B cell (primary cell): ENCODE results near the gene RBMS3. TPM values are rescaled to one million over a fixed set of nuclear protein-coding genes. Genes with fewer than 3 reads are reported as not detected.

ENCODE experiments used
- ATAC-seq: fragments of 200-7000 bp; cut with Tn5 transposase; one replicate; pipeline ENCODE4 v1.10.0; 2021; ENCODE audit warnings: low read depth, mild to moderate bottlenecking, moderate number of reproducible peaks, moderate library complexity
- CTCF ChIA-PET: fragments of 350-600 bp; sonication (Branson Sonifier 250); formaldehyde crosslinking; loops from one replicate; lab custom pipeline; 2021; ENCODE audit warnings: antibody characterized with exemption, inconsistent platforms; lab: Charles Lee
- POLR2A ChIA-PET: fragments of 350-600 bp; sonication (Branson Sonifier 250); formaldehyde crosslinking; loops from one replicate; lab custom pipeline; 2021; ENCODE audit warnings: antibody characterized with exemption; lab: Charles Lee
- DNase-seq: peaks from one replicate; pipeline ENCODE4 v3.0.0; 2013
- H2AFZ ChIP-seq: 2 replicates; pipeline ENCODE4 v1.6.1; 2012; ENCODE audit warnings: mild to moderate bottlenecking, low read depth, low read length; ENCODE audit not compliant: insufficient read depth, poor library complexity, severe bottlenecking
- H3K27ac ChIP-seq, 2 donors: 1 replicate in 1 of 2; 2 replicates in 1 of 2; pipeline ENCODE4 v1.5.1; 2012 to 2013; ENCODE audit warnings: low read length in 2 of 2, mild to moderate bottlenecking in 2 of 2, moderate library complexity in 1 of 2
- H3K27me3 ChIP-seq, 4 experiments: fragments of 200-600 bp in 1 of 4; sonication (generic) in 1 of 4; replicated peaks in 1 of 4; 1 replicate in 2 of 4; 2 replicates in 2 of 4; pipeline versions ENCODE4 v1.6.1 to v1.7.0; 2013 to 2016; ENCODE audit warnings: low read length in 3 of 4, mild to moderate bottlenecking in 2 of 4, mixed read lengths in 1 of 4, moderate library complexity in 1 of 4; ENCODE audit not compliant: insufficient read depth in 4 of 4, control insufficient read depth in 3 of 4; ENCODE audit errors: control extremely low read depth in 1 of 4
- H3K36me3 ChIP-seq, 2 experiments: replicated peaks in 1 of 2; 1 replicate in 1 of 2; 2 replicates in 1 of 2; pipeline versions ENCODE4 v1.6.1 to v1.7.1; 2013; ENCODE audit warnings: low read length in 1 of 2; ENCODE audit not compliant: insufficient read depth in 2 of 2, control insufficient read depth in 1 of 2; ENCODE audit errors: control extremely low read depth in 1 of 2, extremely low read depth in 1 of 2
- H3K4me1 ChIP-seq, 2 donors: fragments of 200-600 bp in 1 of 2; sonication (generic) in 1 of 2; 1 replicate in 1 of 2; 2 replicates in 1 of 2; pipeline versions ENCODE4 v1.5.1 to v1.6.1; 2013 to 2017; ENCODE audit warnings: low read length in 2 of 2; ENCODE audit not compliant: control insufficient read depth in 2 of 2, insufficient read depth in 2 of 2
- H3K4me2 ChIP-seq: replicated peaks from 2 replicates; pipeline ENCODE3; 2012; ENCODE audit warnings: mild to moderate bottlenecking, low read depth, low read length; ENCODE audit not compliant: poor library complexity, severe bottlenecking
- H3K4me3 ChIP-seq, 5 experiments: fragments of 200-600 bp in 1 of 5; sonication (generic) in 1 of 5; 1 replicate in 3 of 5; 2 replicates in 2 of 5; pipeline versions ENCODE4 v1.5.1 to v1.7.0; 2011 to 2016; ENCODE audit warnings: low read length in 4 of 5, mild to moderate bottlenecking in 4 of 5, low read depth in 2 of 5, control low read depth in 1 of 5, moderate library complexity in 1 of 5; ENCODE audit not compliant: insufficient read depth in 1 of 5; ENCODE audit errors: control extremely low read depth in 1 of 5, extremely low read depth in 1 of 5
- H3K79me2 ChIP-seq: fragments of 200-600 bp; sonication (generic); one replicate; pipeline ENCODE4 v1.6.0; 2016; ENCODE audit warnings: low read length; ENCODE audit not compliant: control insufficient read depth, insufficient read depth
- H3K9ac ChIP-seq: fragments of 200-600 bp; sonication (generic); 2 replicates; pipeline ENCODE4 v1.6.1; 2017; ENCODE audit warnings: mild to moderate bottlenecking, low read length, moderate library complexity
- H3K9me3 ChIP-seq, 3 donors: one replicate each; pipeline versions ENCODE4 v1.6.1 to v1.7.1; 2013; ENCODE audit warnings: low read length in 2 of 3; ENCODE audit not compliant: control insufficient read depth in 2 of 3, insufficient read depth in 1 of 3; ENCODE audit errors: control extremely low read depth in 1 of 3
- H4K20me1 ChIP-seq: 2 replicates; pipeline ENCODE4 v1.6.0; 2012; ENCODE audit warnings: mild to moderate bottlenecking, low read length; ENCODE audit not compliant: insufficient read depth, control insufficient read depth, poor library complexity, severe bottlenecking
- H3K27ac Mint-ChIP-seq: one replicate; pipeline ENCODE4 v1.8.0; 2021; ENCODE audit warnings: mixed read lengths
- H3K27me3 Mint-ChIP-seq: one replicate; pipeline ENCODE4 v1.8.0; 2021; ENCODE audit warnings: mixed read lengths
- H3K4me1 Mint-ChIP-seq: one replicate; pipeline ENCODE4 v1.8.0; 2021; ENCODE audit warnings: mixed read lengths
- H3K4me3 Mint-ChIP-seq: one replicate; pipeline ENCODE4 v1.8.0; 2021; ENCODE audit warnings: mixed read lengths
- H3K9me3 Mint-ChIP-seq: one replicate; pipeline ENCODE4 v1.8.0; 2022; ENCODE audit warnings: mixed read lengths; ENCODE audit not compliant: insufficient read depth
- EZH2 ChIP-seq: IDR thresholded peaks from 2 replicates; pipeline ENCODE4 v1.6.1; 2012; ENCODE audit warnings: borderline replicate concordance, low read depth, mild to moderate bottlenecking, moderate library complexity, low read length; ENCODE audit not compliant: insufficient read depth, poor library complexity, severe bottlenecking
- WGBS: methylation state at CpG from one replicate; pipeline ENCODE4 v1.1.5; 2013; ENCODE audit warnings: missing lambda C conversion rate; ENCODE audit not compliant: insufficient coverage; 5-methylcytosine and 5-hydroxymethylcytosine counted together
- intact Hi-C: fragments of 100-400 bp; cut with micrococcal nuclease; formaldehyde crosslinking; loops from one replicate; pipeline ENCODE4 v1.10.0; 2022
- polyA plus RNA-seq: library from polyadenylated mRNA; depleted of rRNA; stranded (reverse); fragments of >200 nt; gene quantifications from 2 replicates; pipeline ENCODE4 v1.2.3, GENCODE V29; 2012
- total RNA-seq, 2 donors: library from RNA; stranded (reverse); fragments of 120-200 nt in 1 of 2; gene quantifications; 1 replicate in 1 of 2; 2 replicates in 1 of 2; pipeline versions ENCODE4 v1.2.3 to v1.2.4, GENCODE V29; 2013 to 2022
- TF ChIP-seq, protein P1 (sequence below): fragments of 200-600 bp; IDR thresholded peaks from one replicate; pipeline ENCODE4 v1.8.0; 2022; ENCODE audit warnings: antibody characterized with exemption, mild to moderate bottlenecking

RBMS3 gene
- total and polyA plus RNA-seq, 2 donors (not counting 1 experiment from before 2014, with no cell fraction given): not detected

DNA sequence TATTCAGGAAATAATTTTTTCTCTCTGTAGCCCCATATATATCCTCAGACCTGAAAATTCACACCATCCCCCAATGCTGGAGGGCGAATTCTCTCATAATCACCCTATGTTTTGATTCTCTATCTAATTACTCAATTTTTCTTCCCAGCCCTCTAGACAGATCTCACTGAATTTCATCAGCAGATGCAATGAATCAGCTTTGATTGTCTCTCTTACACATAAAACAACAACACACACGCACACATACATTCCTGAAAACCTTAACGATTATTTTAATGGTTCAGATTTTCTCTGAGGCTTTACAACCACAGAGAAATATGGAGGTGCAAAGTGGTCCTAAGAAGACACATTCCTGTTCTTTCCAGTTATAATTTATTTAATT is 11.1 kb downstream of the RBMS3 start:
- no peaks in the 10 kb centered on the region for H4K20me1 ChIP-seq
- 71% methylated on average over 1 of the region's 3 CpGs for WGBS
- H3K4me3 ChIP-seq: no peak overlapping the region
- H3K79me2 ChIP-seq: no peaks in the 10 kb centered on the region
- H3K9ac ChIP-seq: no peak overlapping the region
- TF ChIP-seq, protein P1, sequence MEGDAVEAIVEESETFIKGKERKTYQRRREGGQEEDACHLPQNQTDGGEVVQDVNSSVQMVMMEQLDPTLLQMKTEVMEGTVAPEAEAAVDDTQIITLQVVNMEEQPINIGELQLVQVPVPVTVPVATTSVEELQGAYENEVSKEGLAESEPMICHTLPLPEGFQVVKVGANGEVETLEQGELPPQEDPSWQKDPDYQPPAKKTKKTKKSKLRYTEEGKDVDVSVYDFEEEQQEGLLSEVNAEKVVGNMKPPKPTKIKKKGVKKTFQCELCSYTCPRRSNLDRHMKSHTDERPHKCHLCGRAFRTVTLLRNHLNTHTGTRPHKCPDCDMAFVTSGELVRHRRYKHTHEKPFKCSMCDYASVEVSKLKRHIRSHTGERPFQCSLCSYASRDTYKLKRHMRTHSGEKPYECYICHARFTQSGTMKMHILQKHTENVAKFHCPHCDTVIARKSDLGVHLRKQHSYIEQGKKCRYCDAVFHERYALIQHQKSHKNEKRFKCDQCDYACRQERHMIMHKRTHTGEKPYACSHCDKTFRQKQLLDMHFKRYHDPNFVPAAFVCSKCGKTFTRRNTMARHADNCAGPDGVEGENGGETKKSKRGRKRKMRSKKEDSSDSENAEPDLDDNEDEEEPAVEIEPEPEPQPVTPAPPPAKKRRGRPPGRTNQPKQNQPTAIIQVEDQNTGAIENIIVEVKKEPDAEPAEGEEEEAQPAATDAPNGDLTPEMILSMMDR: no peak
- TF ChIP-seq EZH2: no peak
- CTCF ChIA-PET: no interaction called here
- Mint-ChIP-seq H3K4me3 (no peak overlapping the region), H3K9me3 (no peaks in the 10 kb centered on the region), H3K27me3 (no peaks in the 10 kb centered on the region), H3K4me1 (no peaks in the 10 kb centered on the region), H3K27ac (no peak overlapping the region)
- H3K4me2 ChIP-seq: no peak overlapping the region
- H3K36me3 ChIP-seq: no peaks in the 10 kb centered on the region
- H3K27ac ChIP-seq: no peak overlapping the region
- POLR2A ChIA-PET: no interaction called here
- no peaks in the 10 kb centered on the region for H3K27me3 ChIP-seq
- no peaks in the 10 kb centered on the region for H3K9me3 ChIP-seq
- H2AFZ ChIP-seq: no peak overlapping the region
- DNase-seq: no peak
- ATAC-seq: no peak
- no peaks in the 10 kb centered on the region for H3K4me1 ChIP-seq
- intact Hi-C loops: no loop called here

DNA sequence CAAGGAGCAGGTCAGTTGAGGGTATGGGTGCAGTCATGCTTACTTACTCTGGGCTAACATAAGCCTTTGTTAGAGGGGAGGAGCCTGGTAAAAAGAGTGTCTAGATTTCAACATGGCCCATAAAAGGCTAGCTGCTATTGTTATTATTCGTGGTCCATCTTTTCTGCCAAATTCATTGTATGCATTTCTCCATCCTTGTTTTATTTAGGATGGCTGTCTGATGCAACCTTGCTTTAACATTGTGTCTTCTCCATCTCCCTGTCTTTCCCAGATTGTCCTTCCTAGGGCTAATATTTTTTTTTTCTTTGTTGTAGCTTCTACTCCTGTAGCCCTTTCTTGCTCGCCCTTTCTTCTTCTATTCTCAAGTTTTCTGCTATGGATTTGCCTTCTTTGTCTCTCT is 12.6 kb downstream of the RBMS3 start:
- Mint-ChIP-seq H3K4me1 (no peaks in the 10 kb centered on the region), H3K9me3 (no peaks in the 10 kb centered on the region), H3K27ac (no peak overlapping the region), H3K4me3 (no peak overlapping the region), H3K27me3 (no peaks in the 10 kb centered on the region)
- Histone ChIP-seq H3K9me3 (peaks cover 0 to 1% (median 0%) of the 10 kb centered on the region in 3 donors), H3K4me3 (no peak overlapping the region), H4K20me1 (no peaks in the 10 kb centered on the region), H3K4me2 (no peak overlapping the region), H3K4me1 (no peaks in the 10 kb centered on the region), H3K9ac (no peak overlapping the region), H3K27me3 (no peaks in the 10 kb centered on the region), H3K27ac (no peak overlapping the region), H3K36me3 (no peaks in the 10 kb centered on the region), H2AFZ (no peak overlapping the region), H3K79me2 (no peaks in the 10 kb centered on the region)
- 67% methylated on average over 1 of the region's 2 CpGs for WGBS
- CTCF ChIA-PET: no interaction called here
- no peak for DNase-seq
- POLR2A ChIA-PET: no interaction called here
- no peak for ATAC-seq
- intact Hi-C loops: no loop called here
- TF ChIP-seq, protein P1: no peak
- no peak for TF ChIP-seq EZH2
